Measurements from ENCODE around the gene STMN3.

- no peak for TF ChIP-seq POLR2A (IDR thresholded peaks at IDR 0.05)
- TF ChIP-seq, protein P1, sequence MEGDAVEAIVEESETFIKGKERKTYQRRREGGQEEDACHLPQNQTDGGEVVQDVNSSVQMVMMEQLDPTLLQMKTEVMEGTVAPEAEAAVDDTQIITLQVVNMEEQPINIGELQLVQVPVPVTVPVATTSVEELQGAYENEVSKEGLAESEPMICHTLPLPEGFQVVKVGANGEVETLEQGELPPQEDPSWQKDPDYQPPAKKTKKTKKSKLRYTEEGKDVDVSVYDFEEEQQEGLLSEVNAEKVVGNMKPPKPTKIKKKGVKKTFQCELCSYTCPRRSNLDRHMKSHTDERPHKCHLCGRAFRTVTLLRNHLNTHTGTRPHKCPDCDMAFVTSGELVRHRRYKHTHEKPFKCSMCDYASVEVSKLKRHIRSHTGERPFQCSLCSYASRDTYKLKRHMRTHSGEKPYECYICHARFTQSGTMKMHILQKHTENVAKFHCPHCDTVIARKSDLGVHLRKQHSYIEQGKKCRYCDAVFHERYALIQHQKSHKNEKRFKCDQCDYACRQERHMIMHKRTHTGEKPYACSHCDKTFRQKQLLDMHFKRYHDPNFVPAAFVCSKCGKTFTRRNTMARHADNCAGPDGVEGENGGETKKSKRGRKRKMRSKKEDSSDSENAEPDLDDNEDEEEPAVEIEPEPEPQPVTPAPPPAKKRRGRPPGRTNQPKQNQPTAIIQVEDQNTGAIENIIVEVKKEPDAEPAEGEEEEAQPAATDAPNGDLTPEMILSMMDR (IDR thresholded peaks at IDR 0.05): no peak
Observed at GRCh38 chr20:63626424-63627128, 26.6 kb downstream of the STMN3 start, which contains the start of gene GMEB2.

All from lower leg skin (tissue), 3 donors.